Bronchial epithelial cell (primary cell): ENCODE data around the gene RNF141. TPM values are rescaled to one million over a fixed set of nuclear protein-coding genes. Genes with fewer than 3 reads are reported as not detected.

Experiments
- DNase-seq: peaks from one replicate; pipeline ENCODE4 v3.0.0-alpha.2; 2010; ENCODE audit warnings: low read depth
- FAIRE-seq: peaks from 2 replicates; lab custom pipeline; 2011; peaks lifted over from hg19 to GRCh38; lab: Jason Lieb, UNC
- H3K27me3 ChIP-seq: 2 replicates; pipeline ENCODE4 v1.5.1; 2011; ENCODE audit warnings: low read length; ENCODE audit not compliant: control insufficient read depth, insufficient read depth
- H3K36me3 ChIP-seq: 2 replicates; pipeline ENCODE4 v1.5.1; 2011; ENCODE audit warnings: low read length; ENCODE audit not compliant: control insufficient read depth, insufficient read depth
- H3K4me3 ChIP-seq: 2 replicates; pipeline ENCODE4 v1.5.1; 2011; ENCODE audit warnings: mild to moderate bottlenecking, low read depth, low read length, control low read depth
- CTCF ChIP-seq: IDR thresholded peaks from 2 replicates; pipeline ENCODE4 v1.5.1; 2011; ENCODE audit warnings: mild to moderate bottlenecking, moderate library complexity, low read length, control low read depth, inconsistent platforms; ENCODE audit not compliant: insufficient read depth, severe bottlenecking
- total RNA-seq: library from RNA; depleted of rRNA; stranded (reverse); fragments of >200 nt; gene quantifications from 2 replicates; pipeline ENCODE4 v1.2.1, GENCODE V29; 2014

RNF141 gene
- total RNA-seq, 1 donor from 2014 or later, result 71.9 TPM

GRCh38 chr11:10561043-10561818, 20.2 kb upstream of the RNF141 start:
- TF ChIP-seq CTCF, result no peak
- Histone ChIP-seq H3K27me3 (no peaks in the 10 kb centered on the region), H3K36me3 (no peaks in the 10 kb centered on the region), H3K4me3 (no peak overlapping the region)
- FAIRE-seq, result peak; percentile 47
- peak; percentile 79 for DNase-seq

GRCh38 chr11:10558288-10558687, 17.3 kb upstream of the RNF141 start:
- no peak overlapping the region for H3K4me3 ChIP-seq
- DNase-seq, result no peak
- no peak for FAIRE-seq
- H3K27me3 ChIP-seq, result no peaks in the 10 kb centered on the region
- H3K36me3 ChIP-seq, result no peaks in the 10 kb centered on the region
- TF ChIP-seq CTCF, result no peak

GRCh38 chr11:10556590-10556989, 15.6 kb upstream of the RNF141 start:
- no peak for TF ChIP-seq CTCF
- Histone ChIP-seq H3K27me3 (no peaks in the 10 kb centered on the region), H3K36me3 (no peaks in the 10 kb centered on the region), H3K4me3 (no peak overlapping the region)
- DNase-seq (no peak), FAIRE-seq (no peak)

GRCh38 chr11:10551845-10552352, 10.9 kb upstream of the RNF141 start:
- TF ChIP-seq CTCF, result no peak
- DNase-seq (no peak), FAIRE-seq (no peak)
- H3K36me3 ChIP-seq, result no peaks in the 10 kb centered on the region
- no peak overlapping the region for H3K4me3 ChIP-seq
- H3K27me3 ChIP-seq, result no peaks in the 10 kb centered on the region

GRCh38 chr11:10551290-10551592, 10.3 kb upstream of the RNF141 start:
- TF ChIP-seq CTCF, result no peak
- DNase-seq, result no peak
- FAIRE-seq, result no peak
- Histone ChIP-seq H3K36me3 (no peaks in the 10 kb centered on the region), H3K27me3 (no peaks in the 10 kb centered on the region), H3K4me3 (no peak overlapping the region)
